H1 (cell line): ENCODE results near the gene CNGB1.

Experiments used
- CEBPB ChIP-seq: IDR thresholded peaks from 2 replicates; pipeline ENCODE4 v1.6.1; 2012; ENCODE audit warnings: low read depth, low read length
- EP300 ChIP-seq, 2 experiments: IDR thresholded peaks; 1 replicate in 1 of 2; 2 replicates in 1 of 2; pipeline ENCODE4 v1.6.1; 2011 to 2012; ENCODE audit warnings: low read depth in 2 of 2, low read length in 2 of 2, mild to moderate bottlenecking in 2 of 2, borderline replicate concordance in 1 of 2, inconsistent platforms in 1 of 2, moderate library complexity in 1 of 2
- HDAC2 ChIP-seq, 2 experiments: fragments of 300-600 bp in 1 of 2; sonication (generic) in 1 of 2; IDR thresholded peaks; 2 replicates each; pipeline ENCODE4 v1.6.1; 2011 to 2012; ENCODE audit warnings: low read depth in 2 of 2, low read length in 2 of 2, mild to moderate bottlenecking in 2 of 2, moderate library complexity in 2 of 2, borderline replicate concordance in 1 of 2, inconsistent platforms in 1 of 2
- POLR2A ChIP-seq, 2 experiments: IDR thresholded peaks; 1 replicate in 1 of 2; 2 replicates in 1 of 2; pipeline ENCODE4 v1.6.1; 2011; ENCODE audit warnings: low read depth in 2 of 2, low read length in 2 of 2, mild to moderate bottlenecking in 2 of 2; ENCODE audit errors: control extremely low read depth in 1 of 2
- POLR2AphosphoS5 ChIP-seq: IDR thresholded peaks from 2 replicates; pipeline ENCODE4 v1.6.1; 2011; ENCODE audit warnings: low read depth, low read length
- USF2 ChIP-seq: IDR thresholded peaks from 2 replicates; pipeline ENCODE4 v1.6.1; 2011; ENCODE audit warnings: low read length, improper control_type of control experiment

GRCh38 chr16:57962756-57963155, 8.2 kb downstream of the CNGB1 start:
- TF ChIP-seq CEBPB (no peak), HDAC2 (IDR thresholded peaks at IDR 0.05; ENCODE audit: borderline replicate concordance in 1 of 2, low read depth in 2 of 2, low read length in 2 of 2) (no peak), POLR2A (IDR thresholded peaks at IDR 0.05; ENCODE audit: control extremely low read depth in 1 of 2, low read depth in 2 of 2, low read length in 2 of 2) (no peak), EP300 (IDR thresholded peaks at IDR 0.05; ENCODE audit: borderline replicate concordance in 1 of 2, low read depth in 2 of 2, low read length in 2 of 2) (no peak), USF2 (no peak), POLR2AphosphoS5 (no peak)
